Endothelial cell of umbilical vein (primary cell): Measurements from ENCODE around the gene LPP. TPM values are rescaled to one million over a fixed set of nuclear protein-coding genes. Genes with fewer than 3 reads are reported as not detected.

Experiments used
- BruUV-seq: library from RNA; stranded (reverse); fragments of 400-500 nt; replicated peaks from 2 replicates; lab custom pipeline; 2021; lab: Mats Ljungman, UMichigan
- CTCF ChIA-PET: fragments of 300-600, 350-600 bp; sonication (Branson Sonifier 250); formaldehyde crosslinking; loops from one replicate; lab custom pipeline; 2021; ENCODE audit warnings: antibody characterized with exemption, inconsistent platforms; lab: Charles Lee
- POLR2A ChIA-PET: fragments of 300-600, 350-600 bp; sonication (Branson Sonifier 250); formaldehyde crosslinking; loops from one replicate; lab custom pipeline; 2021; ENCODE audit warnings: antibody characterized with exemption, inconsistent platforms; lab: Charles Lee
- DNase-seq: peaks from one replicate; pipeline ENCODE4 v3.0.0-alpha.2; 2011; ENCODE audit warnings: low read depth, low spot score
- FAIRE-seq: peaks from 2 replicates; lab custom pipeline; 2011; peaks lifted over from hg19 to GRCh38; lab: Jason Lieb, UNC
- H2AFZ ChIP-seq: 2 replicates; pipeline ENCODE4 v1.6.0; 2012; ENCODE audit warnings: low read depth, low read length, control low read depth, inconsistent platforms
- H3K27ac ChIP-seq: 2 replicates; pipeline ENCODE4 v1.5.1; 2011; ENCODE audit warnings: low read depth, mild to moderate bottlenecking, control low read depth, low read length, moderate library complexity; ENCODE audit not compliant: insufficient read depth
- H3K27me3 ChIP-seq, 2 experiments: 2 replicates each; pipeline versions ENCODE4 v1.6.0 to v1.6.1; 2011; ENCODE audit warnings: low read length in 2 of 2, mixed read lengths in 1 of 2; ENCODE audit not compliant: control insufficient read depth in 2 of 2, insufficient read depth in 2 of 2
- H3K36me3 ChIP-seq, 2 experiments: 2 replicates in 1 of 2; 3 replicates in 1 of 2; pipeline ENCODE4 v1.5.1; 2011; ENCODE audit warnings: low read length in 2 of 2, mild to moderate bottlenecking in 1 of 2, moderate library complexity in 1 of 2; ENCODE audit not compliant: control insufficient read depth in 2 of 2, insufficient read depth in 2 of 2; ENCODE audit errors: extremely low read depth in 1 of 2
- H3K4me1 ChIP-seq: 3 replicates; pipeline ENCODE4 v1.5.1; 2011; ENCODE audit warnings: mild to moderate bottlenecking, low read length; ENCODE audit not compliant: control insufficient read depth, insufficient read depth; ENCODE audit errors: extremely low read depth
- H3K4me2 ChIP-seq: 2 replicates; pipeline ENCODE4 v1.6.1; 2011; ENCODE audit warnings: low read length, control low read depth, mixed read lengths; ENCODE audit not compliant: insufficient read depth
- H3K4me3 ChIP-seq, 3 experiments: fragments of 200-600 bp in 1 of 3; sonication (generic), shearing (Covaris generic) in 1 of 3; replicated peaks in 1 of 3; 2 replicates each; pipeline ENCODE4 v1.5.1; 2011 to 2016; ENCODE audit warnings: control low read depth in 3 of 3, low read length in 3 of 3, mild to moderate bottlenecking in 2 of 3, inconsistent platforms in 1 of 3, low read depth in 1 of 3, moderate library complexity in 1 of 3; ENCODE audit not compliant: insufficient read depth in 1 of 3
- H3K79me2 ChIP-seq: 2 replicates; pipeline ENCODE4 v1.6.0; 2012; ENCODE audit warnings: low read length, inconsistent platforms; ENCODE audit not compliant: control insufficient read depth, insufficient read depth
- H3K9ac ChIP-seq: replicated peaks from 2 replicates; pipeline ENCODE3; 2011; ENCODE audit warnings: low read length, control low read depth; ENCODE audit not compliant: insufficient read depth; ENCODE audit errors: extremely low read depth
- H3K9me1 ChIP-seq: replicated peaks from 3 replicates; pipeline ENCODE4 v1.6.0; 2011; ENCODE audit warnings: mild to moderate bottlenecking, low read length; ENCODE audit not compliant: control insufficient read depth, insufficient read depth; ENCODE audit errors: extremely low read depth
- H3K9me3 ChIP-seq: replicated peaks from 2 replicates; pipeline ENCODE4 v1.5.1; 2012; ENCODE audit warnings: low read length, inconsistent platforms; ENCODE audit not compliant: control insufficient read depth, insufficient read depth
- H4K20me1 ChIP-seq: replicated peaks from 2 replicates; pipeline ENCODE3; 2011; ENCODE audit warnings: mild to moderate bottlenecking, low read length; ENCODE audit not compliant: control insufficient read depth, insufficient read depth; ENCODE audit errors: extremely low read depth
- CTCF ChIP-seq, 2 donors: IDR thresholded peaks; 1 replicate in 1 of 2; 2 replicates in 1 of 2; pipeline ENCODE4 v1.5.1; 2011; ENCODE audit warnings: low read length in 2 of 2, mild to moderate bottlenecking in 2 of 2, moderate library complexity in 2 of 2, control low read depth in 1 of 2, inconsistent platforms in 1 of 2, low read depth in 1 of 2; ENCODE audit not compliant: insufficient read depth in 1 of 2; ENCODE audit errors: extremely low read depth in 1 of 2
- EZH2 ChIP-seq: IDR thresholded peaks from 2 replicates; pipeline ENCODE4 v1.6.1; 2012; ENCODE audit warnings: borderline replicate concordance, low read depth, mild to moderate bottlenecking, moderate library complexity, low read length, inconsistent platforms; ENCODE audit not compliant: severe bottlenecking
- FOS ChIP-seq: IDR thresholded peaks from 2 replicates; pipeline ENCODE4 v1.6.1; 2011; ENCODE audit warnings: mild to moderate bottlenecking, low read length, moderate library complexity, borderline replicate concordance; ENCODE audit not compliant: insufficient read depth
- GATA2 ChIP-seq: IDR thresholded peaks from 2 replicates; pipeline ENCODE4 v1.7.0; 2011; ENCODE audit warnings: low read depth, mild to moderate bottlenecking, moderate library complexity, mixed read lengths, low read length; ENCODE audit not compliant: insufficient read length, insufficient read depth
- JUN ChIP-seq: IDR thresholded peaks from 2 replicates; pipeline ENCODE4 v1.6.1; 2011; ENCODE audit warnings: borderline replicate concordance, low read depth; ENCODE audit not compliant: insufficient read length, insufficient read depth
- MAX ChIP-seq: IDR thresholded peaks from 2 replicates; pipeline ENCODE4 v1.6.1; 2011; ENCODE audit not compliant: insufficient read depth, insufficient read length
- MYC ChIP-seq: IDR thresholded peaks from one replicate; pipeline ENCODE4 v1.6.1; 2011; ENCODE audit warnings: mild to moderate bottlenecking, low read depth, low read length
- POLR2A ChIP-seq: IDR thresholded peaks from 2 replicates; pipeline ENCODE4 v1.6.1; 2012; ENCODE audit warnings: low read depth, mild to moderate bottlenecking, control low read depth, low read length
- POLR2AphosphoS5 ChIP-seq: IDR thresholded peaks from 2 replicates; pipeline ENCODE4 v1.6.1; 2012; ENCODE audit warnings: low read depth, mild to moderate bottlenecking, control low read depth, low read length, moderate library complexity; ENCODE audit not compliant: insufficient read depth
- dilution Hi-C: fragments of 300-500 bp; cut with MboI; formaldehyde crosslinking; loops from one replicate; pipeline ENCODE4 v1.15.0; 2019; ENCODE audit warnings: low sequenced_read_pairs; ENCODE audit not compliant: extremely low pct_ligation_motif_present
- intact Hi-C: fragments of 100-400 bp; cut with micrococcal nuclease; formaldehyde crosslinking; loops from one replicate; pipeline ENCODE4 v1.10.0; 2022
- polyA plus RNA-seq, 4 experiments: library from polyadenylated mRNA; depleted of rRNA in 3 of 4; stranded (reverse) in 3 of 4; unstranded in 1 of 4; fragments of >200 nt; gene quantifications; 2 replicates each; pipeline versions ENCODE4 v1.2.1 to v1.2.3, GENCODE V29; 2011 to 2012; ENCODE audit warnings: missing spikeins in 1 of 4
- total RNA-seq: library from RNA; stranded (reverse); gene quantifications from 2 replicates; pipeline ENCODE4 v1.2.3, GENCODE V29; 2021

The LPP gene
- total and polyA plus RNA-seq, 2 donors (not counting 3 experiments of a cell fraction or from before 2014, with no cell fraction given): 16.9 to 153 TPM

GRCh38 chr3:188881954-188882641 is 728.1 kb downstream of the LPP start:
- no peaks in the 10 kb centered on the region for H4K20me1 ChIP-seq
- BruUV-seq: no TSS peak
- POLR2A ChIA-PET: interaction anchor here (1.0 to 1.4 kb wide), 2 partner anchors 18 to 66 kb away, joined by 3 read pairs; no protein-coding TSS in a partner anchor

GRCh38 chr3:188884299-188885043 is 730.5 kb downstream of the LPP start:
- Histone ChIP-seq H3K27me3 (no peaks in the 10 kb centered on the region), H3K9me1 (no peaks in the 10 kb centered on the region), H3K4me2 (peak overlapping the region; percentile 33), H3K9me3 (no peaks in the 10 kb centered on the region), H3K36me3 (no peaks in the 10 kb centered on the region), H3K79me2 (no peaks in the 10 kb centered on the region), H3K4me3 (no peak overlapping the region), H4K20me1 (no peaks in the 10 kb centered on the region), H2AFZ (no peak overlapping the region), H3K9ac (peak overlapping the region; percentile 49), H3K27ac (peak overlapping the region; percentile 93), H3K4me1 (peaks cover 37% of the 10 kb centered on the region)
- TF ChIP-seq EZH2: no peak
- peak; percentile 13 for TF ChIP-seq POLR2AphosphoS5
- no peak for TF ChIP-seq FOS
- peak; percentile 63 for TF ChIP-seq MAX
- peak; percentile 32 for TF ChIP-seq JUN
- TF ChIP-seq GATA2: peak; percentile 90
- no peak for TF ChIP-seq CTCF (IDR thresholded peaks at IDR 0.05; ENCODE audit: extremely low read depth in 1 of 2, insufficient read depth in 1 of 2, low read depth in 1 of 2, low read length in 2 of 2)
- no peak for TF ChIP-seq POLR2A
- TF ChIP-seq MYC: peak; percentile 16
- DNase-seq (peak; percentile 82), FAIRE-seq (peak; percentile 84)
- ChIA-PET CTCF (interaction anchor here (1.0 to 1.6 kb wide), 4 partner anchors 33 to 196 kb away, joined by 3 to 6 read pairs (median 4); no protein-coding TSS in a partner anchor), POLR2A (no interaction called here)
- dilution Hi-C loops: no loop called here
- intact Hi-C loops: loop anchor here (1.0 to 5.0 kb wide), 8 partner anchors 16 to 1683 kb away; partner anchors contain the start of gene LPP
- no TSS peak for BruUV-seq

More at GRCh38 chr3:188881954-188882641, 728.1 kb downstream of the LPP start:
- Histone ChIP-seq H3K36me3 (no peaks in the 10 kb centered on the region), H3K27ac (peak overlapping the region; percentile 74), H3K79me2 (no peaks in the 10 kb centered on the region), H3K27me3 (no peaks in the 10 kb centered on the region), H3K4me3 (no peak overlapping the region), H3K9me1 (no peaks in the 10 kb centered on the region), H2AFZ (no peak overlapping the region), H3K9me3 (no peaks in the 10 kb centered on the region), H3K9ac (peak overlapping the region; percentile 45), H3K4me2 (peak overlapping the region; percentile 49), H3K4me1 (peaks cover 37% of the 10 kb centered on the region)
- CTCF ChIA-PET: interaction anchor here (0.9 to 2.5 kb wide), 9 partner anchors 19 to 1144 kb away, joined by 3 to 13 read pairs (median 4); no protein-coding TSS in a partner anchor
- intact Hi-C loops (loop anchor here (5.0 kb wide), 4 partner anchors 95 to 1685 kb away; partner anchors contain the start of gene LPP), dilution Hi-C loops (no loop called here)
- TF ChIP-seq GATA2 (peak; percentile 60), POLR2A (no peak), FOS (peak; percentile 74), JUN (peak; percentile 90), EZH2 (no peak)
- peak; percentile 70 for DNase-seq
- FAIRE-seq: peak; percentile 49
